ENCODE results near the gene VSIG10L. TPM values are rescaled to one million over a fixed set of nuclear protein-coding genes. Genes with fewer than 3 reads are reported as not detected.
A peak's percentile ranks its signal among the peaks of the same experiment; 100 is the strongest.

Gene VSIG10L
- total RNA-seq, 1 donor from 2014 or later, result 2.5 TPM

DNA sequence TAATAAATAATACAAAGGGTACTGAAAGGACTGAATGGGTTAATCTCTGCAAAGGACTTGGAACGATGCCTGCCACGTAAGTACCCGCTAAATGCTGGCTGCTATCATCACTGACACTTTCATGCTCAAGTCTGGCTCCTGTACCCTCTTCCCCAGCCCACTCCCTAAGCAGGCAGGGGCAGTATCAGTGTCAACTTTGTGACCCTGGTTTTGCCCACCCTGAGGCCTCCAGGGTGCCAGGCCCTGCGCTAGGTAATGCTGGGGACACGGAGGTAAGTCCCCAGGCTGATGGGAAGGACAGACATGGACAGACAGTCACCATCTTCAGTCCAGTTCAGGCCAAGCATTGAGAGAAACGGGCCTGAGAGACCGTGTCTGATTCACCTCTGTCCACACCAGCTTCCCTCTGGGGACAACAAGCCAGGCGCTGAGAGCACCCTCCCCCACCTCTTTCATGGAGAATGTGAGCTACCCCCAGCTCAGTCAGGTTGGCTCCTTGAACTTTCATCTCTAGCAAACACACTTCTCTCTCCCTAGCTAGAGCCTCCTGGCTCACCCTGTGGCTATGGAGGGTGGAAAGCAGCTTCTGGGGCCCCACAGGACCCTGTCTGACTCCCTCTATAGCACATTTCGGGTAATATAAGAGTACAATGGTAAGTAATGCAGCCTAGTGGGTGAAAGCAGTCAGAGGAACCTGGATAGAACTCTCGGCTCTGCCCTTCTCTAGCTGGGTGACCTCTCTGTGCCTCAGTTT lies 23.4 kb upstream of the VSIG10L start:
- DNase-seq, result peak; percentile 41

- DNase-seq, result no peak
These were observed 22.5 kb upstream of the VSIG10L start for GRCh38 chr19:51364200-51365106.

- DNase-seq, result no peak
These were observed 19.3 kb upstream of the VSIG10L start for GRCh38 chr19:51361239-51361638.

DNA sequence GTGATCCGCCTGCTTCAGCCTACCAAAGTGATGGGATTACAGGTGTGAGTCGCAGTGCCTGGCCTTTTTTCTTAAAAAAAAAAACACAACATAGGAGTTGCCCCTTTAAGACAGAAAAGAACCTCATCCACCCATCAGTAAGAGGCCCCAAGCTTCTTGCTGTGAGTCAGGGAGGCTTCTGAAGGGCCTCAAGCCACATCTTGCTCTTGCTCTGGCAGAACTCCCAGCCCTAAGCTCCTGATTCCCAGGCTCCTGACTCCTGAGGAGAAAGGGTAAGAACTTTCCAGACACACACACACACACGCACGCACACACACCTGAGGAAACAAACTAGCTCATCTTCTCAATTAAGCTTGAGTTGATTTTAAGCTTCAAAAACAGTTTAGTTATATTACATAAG lies 17.4 kb upstream of the VSIG10L start:
- peak; percentile 66 for DNase-seq

DNA sequence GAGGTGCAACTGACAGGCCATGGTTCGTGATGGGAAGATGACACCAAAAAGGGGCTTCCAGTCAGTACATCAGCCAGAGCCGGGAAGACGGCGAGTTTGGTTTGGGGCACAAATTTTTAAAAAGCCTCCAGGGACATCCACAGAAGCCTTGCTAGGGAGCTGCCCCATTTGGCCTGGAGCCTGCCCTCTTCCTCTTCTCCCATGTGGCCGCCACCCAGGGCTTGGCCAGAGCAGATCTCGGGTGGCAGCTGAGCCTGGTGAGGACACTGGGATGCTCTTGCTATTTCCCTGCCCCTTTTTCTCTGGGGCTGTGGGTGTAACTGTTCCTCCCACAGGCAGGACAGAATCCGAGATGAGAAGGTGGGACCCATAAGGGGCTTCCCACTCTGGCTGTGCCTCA lies 16.0 kb upstream of the VSIG10L start:
- DNase-seq, result no peak

- DNase-seq, result no peak
These were observed 14.3 kb upstream of the VSIG10L start for GRCh38 chr19:51356159-51356801.

GRCh38 chr19:51354742-51355148 lies 12.8 kb upstream of the VSIG10L start:
- peak; percentile 79 for DNase-seq

GRCh38 chr19:51354103-51354741 lies 12.3 kb upstream of the VSIG10L start:
- DNase-seq, result no peak

GRCh38 chr19:51352783-51353360 lies 10.9 kb upstream of the VSIG10L start:
- DNase-seq, result no peak

- no peak for DNase-seq
These were observed 9.5 kb upstream of the VSIG10L start for GRCh38 chr19:51351266-51351990.

- DNase-seq, result no peak
These were observed 5.4 kb upstream of the VSIG10L start for GRCh38 chr19:51347209-51347928.

GRCh38 chr19:51346742-51347141 lies 4.8 kb upstream of the VSIG10L start:
- no peak for DNase-seq

GRCh38 chr19:51345076-51345620 lies 3.2 kb upstream of the VSIG10L start:
- DNase-seq, result no peak

DNA sequence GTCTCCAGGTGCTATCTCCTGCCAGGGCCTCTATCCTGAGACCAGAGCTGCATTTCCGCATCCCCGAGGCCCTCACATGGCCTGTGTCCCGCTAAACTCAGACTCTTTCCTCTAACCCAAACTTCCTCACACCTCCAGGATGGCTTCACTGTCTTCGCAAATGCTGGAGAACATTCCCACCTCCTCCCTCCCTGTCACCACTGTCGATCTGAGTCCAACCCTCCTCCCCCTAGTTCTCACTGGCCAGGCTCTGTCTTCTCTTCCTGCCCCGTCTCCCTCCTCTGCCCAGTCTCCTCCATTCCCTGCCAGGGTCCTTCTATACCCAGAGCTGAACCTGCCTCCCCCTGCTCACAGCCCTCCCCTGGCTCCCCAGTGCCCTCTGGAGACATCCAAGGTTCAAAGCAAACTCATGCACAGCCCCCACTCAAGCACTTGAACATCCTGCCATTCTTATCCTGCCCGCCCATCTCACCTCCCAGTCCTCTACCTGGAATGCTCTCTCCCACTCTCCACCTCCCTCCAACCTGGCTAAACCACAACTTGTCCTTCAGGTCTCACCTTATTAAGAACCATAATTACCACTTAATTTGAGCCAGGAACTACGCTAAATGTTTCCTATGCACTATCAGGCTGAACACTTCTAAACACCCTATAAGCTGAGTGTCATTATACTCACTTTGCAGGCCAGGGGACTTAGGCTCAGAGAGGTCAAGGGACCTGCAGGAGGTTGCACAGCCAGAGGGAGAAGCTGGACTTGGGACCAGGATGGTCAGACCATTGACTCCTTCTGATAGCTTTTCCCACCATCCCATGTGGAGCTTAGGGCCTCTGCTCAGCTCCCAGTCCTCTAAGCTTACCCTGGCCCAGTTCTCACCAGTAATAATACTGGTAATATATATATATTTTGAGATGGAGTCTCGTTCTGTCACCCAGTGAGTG lies 961 bp upstream of the VSIG10L start:
- DNase-seq, result no peak

GRCh38 chr19:51341066-51341465 lies 873 bp downstream of the VSIG10L start:
- DNase-seq, result no peak

- peak; percentile 95 for DNase-seq
These were observed 2.0 kb downstream of the VSIG10L start for GRCh38 chr19:51339687-51340656.

GRCh38 chr19:51339313-51339686 lies 2.6 kb downstream of the VSIG10L start:
- DNase-seq, result no peak
